AML-193 (cell line): ENCODE data around the gene CFP.

Source experiments
- DNase-seq, 2 experiments: peaks; one replicate each; lab custom pipeline; 2025; lab: John Stamatoyannopoulos, UW

CFP gene

GRCh38 chrX:47574076-47574546 lies 55.6 kb downstream of the CFP start:
- DNase-seq, result no peak

GRCh38 chrX:47573341-47574075 lies 56.2 kb downstream of the CFP start:
- no peak for DNase-seq
